ENCODE results near the gene TSPY8.
"Not testable (repeated sequence)": the region's sequence is repeated elsewhere in the genome, so short reads cannot be mapped to it uniquely, and the experiment has no call there.

TSPY8 gene

GRCh38 chrY:9357497-9357896, at the start of gene TSPY8:
Gene TSPY8 (plus strand): TSS chrY:9357797. CDS start chrY:9357843, 46 bp downstream.
- H3K36me3 ChIP-seq (ENCODE audit: control insufficient read depth, insufficient read depth, low read length); H3K27me3 ChIP-seq (ENCODE audit: control insufficient read depth, insufficient read depth, low read length); H3K4me3 ChIP-seq (ENCODE audit: low read length); H3K9me3 ChIP-seq (ENCODE audit: control insufficient read depth, low read length); H3K4me1 ChIP-seq (ENCODE audit: control insufficient read depth, insufficient read depth, low read length); H3K9ac ChIP-seq (ENCODE audit: low read length): not testable (repeated sequence)

- H3K36me3 ChIP-seq (ENCODE audit: control insufficient read depth, insufficient read depth, low read length), result no peaks in the 10 kb centered on the region
- no peaks in the 10 kb centered on the region for H3K27me3 ChIP-seq (ENCODE audit: control insufficient read depth, insufficient read depth, low read length)
- no peak overlapping the region for H3K4me3 ChIP-seq (ENCODE audit: low read length)
- no peak overlapping the region for H3K9ac ChIP-seq (ENCODE audit: low read length)
- no peaks in the 10 kb centered on the region for H3K9me3 ChIP-seq (ENCODE audit: control insufficient read depth, low read length)
- H3K4me1 ChIP-seq (ENCODE audit: control insufficient read depth, insufficient read depth, low read length), result no peaks in the 10 kb centered on the region
Measured at GRCh38 chrY:9320996-9321395, 36.6 kb upstream of the TSPY8 start.

DNA sequence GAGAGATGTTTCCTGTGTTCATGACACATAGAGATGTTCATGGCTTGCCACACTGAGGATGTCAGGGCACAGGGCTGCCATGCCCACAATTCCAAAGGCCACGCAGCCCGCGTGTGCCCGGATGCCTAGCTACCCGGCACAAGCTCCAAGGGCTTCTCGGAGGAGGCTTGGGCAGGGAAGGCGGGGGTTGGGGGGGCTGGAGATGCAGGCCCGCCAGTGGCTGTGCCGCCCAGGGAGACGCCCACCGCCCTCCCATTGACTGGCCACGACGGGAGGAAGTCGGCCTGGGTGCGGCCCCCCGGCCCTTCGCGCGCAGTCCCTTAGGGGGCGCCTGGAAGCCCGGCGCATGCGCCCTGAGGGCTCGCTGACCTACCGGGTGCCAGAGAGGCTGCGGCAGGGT, 20.4 kb upstream of the TSPY8 start, which contains the start of gene TSPY4:
Gene TSPY4 (plus strand): TSS at position 301 of the 400 bp plus-strand sequence. CDS start 46 bp downstream, at position 347.
- H3K4me1 ChIP-seq (ENCODE audit: control insufficient read depth, insufficient read depth, low read length); H3K9ac ChIP-seq (ENCODE audit: low read length); H3K27me3 ChIP-seq (ENCODE audit: control insufficient read depth, insufficient read depth, low read length); H3K9me3 ChIP-seq (ENCODE audit: control insufficient read depth, low read length); H3K36me3 ChIP-seq (ENCODE audit: control insufficient read depth, insufficient read depth, low read length); H3K4me3 ChIP-seq (ENCODE audit: low read length): not testable (repeated sequence)

- H3K27me3 ChIP-seq (ENCODE audit: control insufficient read depth, insufficient read depth, low read length); H3K4me3 ChIP-seq (ENCODE audit: low read length): not testable (repeated sequence)
Measured at GRCh38 chrY:9396527-9396926, 38.9 kb downstream of the TSPY8 start.

GRCh38 chrY:9398121-9398520, 40.5 kb downstream of the TSPY8 start, which contains the start of gene TSPY3:
Gene TSPY3 (plus strand): TSS chrY:9398421. CDS start chrY:9398467, 46 bp downstream.
- not testable (repeated sequence) for H3K36me3 ChIP-seq (ENCODE audit: control insufficient read depth, insufficient read depth, low read length); H3K9me3 ChIP-seq (ENCODE audit: control insufficient read depth, low read length); H3K4me3 ChIP-seq (ENCODE audit: low read length); H3K27me3 ChIP-seq (ENCODE audit: control insufficient read depth, insufficient read depth, low read length); H3K9ac ChIP-seq (ENCODE audit: low read length); H3K4me1 ChIP-seq (ENCODE audit: control insufficient read depth, insufficient read depth, low read length)

More at GRCh38 chrY:9396527-9396926, 38.9 kb downstream of the TSPY8 start:
- H3K4me1 ChIP-seq (ENCODE audit: control insufficient read depth, insufficient read depth, low read length); H3K9ac ChIP-seq (ENCODE audit: low read length); H3K9me3 ChIP-seq (ENCODE audit: control insufficient read depth, low read length); H3K36me3 ChIP-seq (ENCODE audit: control insufficient read depth, insufficient read depth, low read length): not testable (repeated sequence)

All from mucosa of stomach (tissue), 1 donor.